Embryonic facial prominence (tissue), 1 donor: ENCODE results near the gene BIVM.

Source experiments
- DNase-seq: peaks from one replicate; pipeline ENCODE4 v3.0.0-alpha.2; 2016; ENCODE audit errors: extremely low spot score

Gene BIVM

GRCh38 chr13:102788683-102789082 is 10.2 kb upstream of the BIVM start:
- DNase-seq = no peak

GRCh38 chr13:102792396-102792795 is 6.5 kb upstream of the BIVM start:
- DNase-seq = no peak

GRCh38 chr13:102793611-102794355 is 5.1 kb upstream of the BIVM start:
- DNase-seq = no peak

- DNase-seq = no peak
These were observed 666 bp downstream of the BIVM start for GRCh38 chr13:102799426-102800144.

- peak; percentile 10 for DNase-seq
These were observed 1.5 kb downstream of the BIVM start for GRCh38 chr13:102800145-102801041.

- DNase-seq = no peak
These were observed 6.8 kb downstream of the BIVM start for GRCh38 chr13:102805680-102806079.

- DNase-seq = no peak
These were observed 8.8 kb downstream of the BIVM start for GRCh38 chr13:102807699-102808098.

- DNase-seq = no peak
These were observed 13.8 kb downstream of the BIVM start for GRCh38 chr13:102812611-102813287.

GRCh38 chr13:102814025-102814607 is 15.2 kb downstream of the BIVM start:
- DNase-seq = no peak

- DNase-seq = no peak
These were observed 15.9 kb downstream of the BIVM start for GRCh38 chr13:102814793-102815192.

- DNase-seq = no peak
These were observed 16.9 kb downstream of the BIVM start for GRCh38 chr13:102815788-102816187.

GRCh38 chr13:102816708-102817107 is 17.8 kb downstream of the BIVM start:
- no peak for DNase-seq

- DNase-seq = no peak
These were observed 18.3 kb downstream of the BIVM start for GRCh38 chr13:102817241-102817640.

- no peak for DNase-seq
These were observed 19.0 kb downstream of the BIVM start for GRCh38 chr13:102817907-102818306.

GRCh38 chr13:102825400-102825799 is 26.5 kb downstream of the BIVM start:
- DNase-seq = no peak

GRCh38 chr13:102825921-102826706 is 27.2 kb downstream of the BIVM start:
- DNase-seq = no peak

GRCh38 chr13:102830646-102831045 is 31.7 kb downstream of the BIVM start:
- DNase-seq = no peak

- no peak for DNase-seq
These were observed 37.6 kb downstream of the BIVM start for GRCh38 chr13:102836471-102836870.

GRCh38 chr13:102838273-102838672 is 39.4 kb downstream of the BIVM start:
- DNase-seq = no peak

GRCh38 chr13:102838982-102839381 is 40.1 kb downstream of the BIVM start:
- DNase-seq = no peak

GRCh38 chr13:102839462-102839861 is 40.5 kb downstream of the BIVM start:
- DNase-seq = no peak
